Measurements from ENCODE around the gene LARP4B. TPM values are rescaled to one million over a fixed set of nuclear protein-coding genes. Genes with fewer than 3 reads are reported as not detected.
"Not testable (repeated sequence)": the region's sequence is repeated elsewhere in the genome, so short reads cannot be mapped to it uniquely, and the experiment has no call there.

LARP4B gene
- total RNA-seq, 5 donors from 2014 or later (not counting 1 experiment from before 2014, with no cell fraction given), result 77.2 to 108 (median 94.0) TPM

- not testable (repeated sequence) for ATAC-seq (replicated peaks in 1 of 4); H3K4me3 Mint-ChIP-seq; H3K27ac Mint-ChIP-seq
Observed at GRCh38 chr10:770048-770712, 161.3 kb downstream of the LARP4B start.

DNA sequence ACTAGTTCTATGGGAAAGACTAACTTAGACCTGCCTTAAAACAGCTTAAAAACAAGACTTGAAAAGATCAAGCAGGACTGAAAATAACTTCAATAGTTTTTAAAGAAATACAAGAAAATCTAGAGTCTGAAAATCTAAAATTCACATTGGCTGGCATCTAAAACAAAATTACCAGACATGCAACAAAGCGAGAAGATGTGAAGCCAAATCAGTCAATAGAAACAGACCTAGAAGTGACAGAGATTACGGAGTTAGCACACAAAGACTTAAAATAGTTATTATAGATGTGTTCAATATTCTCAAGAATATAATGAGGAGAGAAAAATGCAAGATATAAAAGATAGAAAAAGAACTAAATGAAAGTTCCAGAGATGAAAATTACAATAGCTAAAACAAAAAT is 163.7 kb downstream of the LARP4B start:
- Mint-ChIP-seq H3K27me3 (peaks cover 8 to 10% of the 10 kb centered on the region in 2 donors), H3K4me3 (no peak overlapping the region), H3K4me1 (no peaks in the 10 kb centered on the region), H3K36me3 (no peaks in the 10 kb centered on the region), H3K9me3 (peaks cover 11 to 27% (median 19%) of the 10 kb centered on the region in 3 donors), H3K27ac (no peak overlapping the region)
- H3K4me3 ChIP-seq (ENCODE audit: control insufficient read depth in 1 of 2, extremely low read depth in 1 of 2, low read length in 1 of 2), result no peak overlapping the region
- H3K27ac ChIP-seq (ENCODE audit: low read length), result no peak overlapping the region
- no CpG with 5 or more reads among the region's 2 CpGs for WGBS (ENCODE audit: insufficient coverage)
- no peak for ATAC-seq (replicated peaks in 1 of 4)
- no peaks in the 10 kb centered on the region for H3K36me3 ChIP-seq (ENCODE audit: control insufficient read depth in 2 of 2, extremely low read depth in 1 of 2, insufficient read depth in 1 of 2, low read length in 1 of 2)
- CTCF ChIA-PET, result no interaction called here
- no peak for DNase-seq
- POLR2A ChIA-PET, result no interaction called here
- peaks cover 3% of the 10 kb centered on the region for H3K9me3 ChIP-seq
- no peaks in the 10 kb centered on the region for H3K27me3 ChIP-seq (replicated peaks in 1 of 2; ENCODE audit: control insufficient read depth in 2 of 2, extremely low read depth in 1 of 2, insufficient read depth in 2 of 2, low read length in 1 of 2)
- H3K4me1 ChIP-seq (ENCODE audit: control insufficient read depth in 1 of 2, extremely low read depth in 1 of 2, insufficient read depth in 2 of 2, low read length in 2 of 2), result no peaks in the 10 kb centered on the region

More at GRCh38 chr10:770048-770712, 161.3 kb downstream of the LARP4B start:
- WGBS (ENCODE audit: insufficient coverage), result 97% methylated on average over 5 of the region's 13 CpGs
- DNase-seq; CTCF ChIA-PET; H3K36me3 Mint-ChIP-seq; H3K9me3 ChIP-seq; H3K27ac ChIP-seq (ENCODE audit: low read length); H3K4me3 ChIP-seq (ENCODE audit: control insufficient read depth in 1 of 2, extremely low read depth in 1 of 2, low read length in 1 of 2); H3K36me3 ChIP-seq (ENCODE audit: control insufficient read depth in 2 of 2, extremely low read depth in 1 of 2, insufficient read depth in 1 of 2, low read length in 1 of 2); H3K4me1 Mint-ChIP-seq; POLR2A ChIA-PET; H3K27me3 ChIP-seq (replicated peaks in 1 of 2; ENCODE audit: control insufficient read depth in 2 of 2, extremely low read depth in 1 of 2, insufficient read depth in 2 of 2, low read length in 1 of 2); H3K27me3 Mint-ChIP-seq; H3K4me1 ChIP-seq (ENCODE audit: control insufficient read depth in 1 of 2, extremely low read depth in 1 of 2, insufficient read depth in 2 of 2, low read length in 2 of 2): not testable (repeated sequence)
- peaks cover 5 to 14% (median 11%) of the 10 kb centered on the region in 3 donors for H3K9me3 Mint-ChIP-seq

GRCh38 chr10:767211-767610 is 164.3 kb downstream of the LARP4B start:
- no peaks in the 10 kb centered on the region for H3K36me3 ChIP-seq (ENCODE audit: control insufficient read depth in 2 of 2, extremely low read depth in 1 of 2, insufficient read depth in 1 of 2, low read length in 1 of 2)
- no peak overlapping the region for H3K4me3 Mint-ChIP-seq
- H3K36me3 Mint-ChIP-seq, result no peaks in the 10 kb centered on the region
- no peaks in the 10 kb centered on the region for H3K4me1 Mint-ChIP-seq
- H3K27ac ChIP-seq (ENCODE audit: low read length), result no peak overlapping the region
- H3K4me3 ChIP-seq (ENCODE audit: control insufficient read depth in 1 of 2, extremely low read depth in 1 of 2, low read length in 1 of 2), result no peak overlapping the region
- DNase-seq, result no peak
- POLR2A ChIA-PET, result no interaction called here
- CTCF ChIA-PET, result no interaction called here
- H3K4me1 ChIP-seq (ENCODE audit: control insufficient read depth in 1 of 2, extremely low read depth in 1 of 2, insufficient read depth in 2 of 2, low read length in 2 of 2), result no peaks in the 10 kb centered on the region
- peaks cover 14 to 32% (median 24%) of the 10 kb centered on the region in 3 donors for H3K9me3 Mint-ChIP-seq
- H3K27me3 ChIP-seq (replicated peaks in 1 of 2; ENCODE audit: control insufficient read depth in 2 of 2, extremely low read depth in 1 of 2, insufficient read depth in 2 of 2, low read length in 1 of 2), result no peaks in the 10 kb centered on the region
- peaks cover 3% of the 10 kb centered on the region for H3K9me3 ChIP-seq
- WGBS (ENCODE audit: insufficient coverage), result 100% methylated on average over 1 of the region's 1 CpG
- no peak for ATAC-seq (replicated peaks in 1 of 4)
- H3K27ac Mint-ChIP-seq, result no peak overlapping the region
- H3K27me3 Mint-ChIP-seq, result peaks cover 13 to 16% of the 10 kb centered on the region in 2 donors

- peaks cover 0 to 12% of the 10 kb centered on the region in 2 experiments for H3K27me3 ChIP-seq (replicated peaks in 1 of 2; ENCODE audit: control insufficient read depth in 2 of 2, extremely low read depth in 1 of 2, insufficient read depth in 2 of 2, low read length in 1 of 2)
- peaks cover 13 to 22% of the 10 kb centered on the region in 2 donors for H3K27me3 Mint-ChIP-seq
- peaks cover 5% of the 10 kb centered on the region for H3K9me3 ChIP-seq
- H3K9me3 Mint-ChIP-seq, result peaks cover 26 to 43% (median 35%) of the 10 kb centered on the region in 3 donors
- no peak for DNase-seq
- no peak overlapping the region for H3K4me3 ChIP-seq (ENCODE audit: control insufficient read depth in 1 of 2, extremely low read depth in 1 of 2, low read length in 1 of 2)
- peaks cover 0 to 12% of the 10 kb centered on the region in 2 experiments for H3K4me1 ChIP-seq (ENCODE audit: control insufficient read depth in 1 of 2, extremely low read depth in 1 of 2, insufficient read depth in 2 of 2, low read length in 2 of 2)
- H3K4me3 Mint-ChIP-seq, result no peak overlapping the region
- H3K4me1 Mint-ChIP-seq, result peaks cover 4 to 20% (median 6%) of the 10 kb centered on the region in 3 donors
- CTCF ChIA-PET, result no interaction called here
- no peak overlapping the region for H3K27ac ChIP-seq (ENCODE audit: low read length)
- POLR2A ChIA-PET, result no interaction called here
- H3K27ac Mint-ChIP-seq, result peak overlapping the region in 1 of 2 donors; percentile 3
- no peak for ATAC-seq (replicated peaks in 1 of 4)
- H3K36me3 Mint-ChIP-seq, result peaks cover 15% of the 10 kb centered on the region
- no peaks in the 10 kb centered on the region for H3K36me3 ChIP-seq (ENCODE audit: control insufficient read depth in 2 of 2, extremely low read depth in 1 of 2, insufficient read depth in 1 of 2, low read length in 1 of 2)
Observed at GRCh38 chr10:761376-761775, 170.1 kb downstream of the LARP4B start.

- H3K4me3 ChIP-seq (ENCODE audit: control insufficient read depth in 1 of 2, extremely low read depth in 1 of 2, low read length in 1 of 2), result no peak overlapping the region
- H3K9me3 ChIP-seq, result peaks cover 5% of the 10 kb centered on the region
- peaks cover 26 to 44% (median 35%) of the 10 kb centered on the region in 3 donors for H3K9me3 Mint-ChIP-seq
- no peaks in the 10 kb centered on the region for H3K36me3 ChIP-seq (ENCODE audit: control insufficient read depth in 2 of 2, extremely low read depth in 1 of 2, insufficient read depth in 1 of 2, low read length in 1 of 2)
- ATAC-seq (replicated peaks in 1 of 4), result no peak
- no CpG with 5 or more reads among the region's 2 CpGs for WGBS (ENCODE audit: insufficient coverage)
- peaks cover 0 to 12% of the 10 kb centered on the region in 2 experiments for H3K27me3 ChIP-seq (replicated peaks in 1 of 2; ENCODE audit: control insufficient read depth in 2 of 2, extremely low read depth in 1 of 2, insufficient read depth in 2 of 2, low read length in 1 of 2)
- H3K27ac ChIP-seq (ENCODE audit: low read length), result no peak overlapping the region
- no peak for DNase-seq
- CTCF ChIA-PET, result no interaction called here
- H3K27me3 Mint-ChIP-seq, result peaks cover 13 to 22% of the 10 kb centered on the region in 2 donors
- peaks cover 15% of the 10 kb centered on the region for H3K36me3 Mint-ChIP-seq
- peaks cover 0 to 12% of the 10 kb centered on the region in 2 experiments for H3K4me1 ChIP-seq (ENCODE audit: control insufficient read depth in 1 of 2, extremely low read depth in 1 of 2, insufficient read depth in 2 of 2, low read length in 2 of 2)
- H3K4me1 Mint-ChIP-seq, result peaks cover 4 to 20% (median 6%) of the 10 kb centered on the region in 3 donors
- POLR2A ChIA-PET, result no interaction called here
- no peak overlapping the region for H3K27ac Mint-ChIP-seq
- H3K4me3 Mint-ChIP-seq, result no peak overlapping the region
Observed at GRCh38 chr10:760622-761021, 170.9 kb downstream of the LARP4B start.

DNA sequence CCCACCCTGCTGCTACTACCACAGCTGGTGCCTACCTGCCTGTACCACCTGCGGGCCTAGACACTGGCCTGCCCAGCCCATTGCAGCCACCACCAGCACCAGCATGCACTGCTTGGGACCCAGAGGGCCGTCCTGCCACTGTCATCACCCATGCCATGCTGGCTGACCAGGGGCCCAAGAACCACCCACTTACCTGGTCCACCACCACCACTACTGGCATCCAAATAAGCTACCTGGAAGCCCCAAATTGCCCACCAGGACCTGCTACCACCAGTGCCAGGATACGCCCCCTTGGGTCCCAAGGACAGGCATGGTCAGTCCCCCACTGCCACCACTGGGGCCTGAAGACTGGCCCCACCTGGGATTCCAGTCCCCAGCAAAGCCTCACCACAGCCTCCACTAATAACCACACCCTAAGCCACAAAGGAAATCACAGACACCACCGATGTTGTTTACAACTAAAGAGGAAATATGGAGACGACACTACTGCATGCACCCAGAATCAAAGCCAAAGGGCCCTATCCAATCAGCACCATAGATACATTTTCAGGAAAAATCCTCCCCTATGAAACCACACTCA is 171.5 kb downstream of the LARP4B start:
- DNase-seq (no peak), ATAC-seq (replicated peaks in 1 of 4) (no peak)
- peaks cover 5% of the 10 kb centered on the region for H3K9me3 ChIP-seq
- Mint-ChIP-seq H3K9me3 (peaks cover 26 to 49% (median 38%) of the 10 kb centered on the region in 3 donors), H3K27me3 (peaks cover 17 to 22% of the 10 kb centered on the region in 2 donors), H3K27ac (peak overlapping the region in 1 of 2 donors; percentile 53), H3K4me3 (peak overlapping the region in 1 of 3 donors; percentile 17), H3K4me1 (peaks cover 4 to 20% (median 6%) of the 10 kb centered on the region in 3 donors), H3K36me3 (peaks cover 15% of the 10 kb centered on the region)
- CTCF ChIA-PET, result no interaction called here
- POLR2A ChIA-PET, result no interaction called here
- H3K27me3 ChIP-seq (replicated peaks in 1 of 2; ENCODE audit: control insufficient read depth in 2 of 2, extremely low read depth in 1 of 2, insufficient read depth in 2 of 2, low read length in 1 of 2), result peaks cover 0 to 12% of the 10 kb centered on the region in 2 experiments
- no peak overlapping the region for H3K4me3 ChIP-seq (ENCODE audit: control insufficient read depth in 1 of 2, extremely low read depth in 1 of 2, low read length in 1 of 2)
- H3K36me3 ChIP-seq (ENCODE audit: control insufficient read depth in 2 of 2, extremely low read depth in 1 of 2, insufficient read depth in 1 of 2, low read length in 1 of 2), result no peaks in the 10 kb centered on the region
- no peak overlapping the region for H3K27ac ChIP-seq (ENCODE audit: low read length)
- 77% methylated on average over 4 of the region's 5 CpGs for WGBS (ENCODE audit: insufficient coverage)
- peaks cover 0 to 12% of the 10 kb centered on the region in 2 experiments for H3K4me1 ChIP-seq (ENCODE audit: control insufficient read depth in 1 of 2, extremely low read depth in 1 of 2, insufficient read depth in 2 of 2, low read length in 2 of 2)

Data from T-cell (primary cell).